IMR-90 (cell line): ENCODE measurements around the gene MB. TPM values are rescaled to one million over a fixed set of nuclear protein-coding genes. Genes with fewer than 3 reads are reported as not detected.

Experiments
- ATAC-seq: fragments of 200-7000 bp; cut with Tn5 transposase; 2 replicates; pipeline ENCODE4 v1.9.1; 2020; ENCODE audit warnings: low read depth, mild to moderate bottlenecking, moderate library complexity
- BruUV-seq: library from RNA; stranded (reverse); fragments of 400-500 nt; replicated peaks from 2 replicates; lab custom pipeline; 2021; lab: Mats Ljungman, UMichigan
- CTCF ChIA-PET: fragments of 300-600 bp; formaldehyde crosslinking; extraction: SDS; loops from one replicate; lab custom pipeline; 2021; ENCODE audit warnings: antibody characterized with exemption; lab: Yijun Ruan, JAX
- POLR2A ChIA-PET: fragments of 300-600 bp; sonication (Branson Sonifier 250); formaldehyde crosslinking; loops from one replicate; lab custom pipeline; 2022; ENCODE audit warnings: antibody characterized with exemption; ENCODE audit not compliant: unreplicated experiment; lab: Charles Lee
- DNase-seq: peaks from one replicate; pipeline ENCODE4 v3.0.0; 2013
- H2AFZ ChIP-seq: replicated peaks from 2 replicates; pipeline ENCODE3; 2013; ENCODE audit warnings: low read length, mild to moderate bottlenecking; ENCODE audit not compliant: poor library complexity
- H2AK5ac ChIP-seq: 2 replicates; pipeline ENCODE4 v1.6.1; 2013; ENCODE audit warnings: low read depth, low read length, inconsistent platforms
- H2AK9ac ChIP-seq: replicated peaks from 2 replicates; pipeline ENCODE3; 2013; ENCODE audit warnings: mild to moderate bottlenecking, low read depth, low read length, moderate library complexity; ENCODE audit not compliant: poor library complexity
- H2BK120ac ChIP-seq: 2 replicates; pipeline ENCODE4 v1.6.1; 2013; ENCODE audit warnings: low read depth, low read length, inconsistent platforms
- H2BK15ac ChIP-seq: 3 replicates; pipeline ENCODE4 v1.6.1; 2013; ENCODE audit warnings: low read depth, low read length, inconsistent platforms
- H2BK20ac ChIP-seq: 2 replicates; pipeline ENCODE4 v1.6.1; 2013; ENCODE audit warnings: low read depth, mild to moderate bottlenecking, inconsistent platforms, low read length, moderate library complexity
- H2BK5ac ChIP-seq: 2 replicates; pipeline ENCODE4 v1.6.1; 2013; ENCODE audit warnings: mild to moderate bottlenecking, low read depth, low read length, inconsistent platforms; ENCODE audit not compliant: poor library complexity, severe bottlenecking
- H3K14ac ChIP-seq: replicated peaks from 2 replicates; pipeline ENCODE4 v1.6.1; 2013; ENCODE audit warnings: low read depth, low read length, inconsistent platforms
- H3K18ac ChIP-seq: 2 replicates; pipeline ENCODE4 v1.6.1; 2013; ENCODE audit warnings: low read depth, low read length, control low read depth
- H3K23ac ChIP-seq: 2 replicates; pipeline ENCODE4 v1.6.1; 2013; ENCODE audit warnings: low read depth, low read length, inconsistent platforms
- H3K27ac ChIP-seq: 2 replicates; pipeline ENCODE4 v1.5.1; 2013; ENCODE audit warnings: mild to moderate bottlenecking, control low read depth, low read length; ENCODE audit not compliant: insufficient read depth
- H3K27me3 ChIP-seq: 2 replicates; pipeline ENCODE4 v1.6.1; 2013; ENCODE audit warnings: low read length; ENCODE audit not compliant: control insufficient read depth, insufficient read depth
- H3K36me3 ChIP-seq: 2 replicates; pipeline ENCODE4 v1.6.1; 2013; ENCODE audit warnings: low read length, mixed read lengths; ENCODE audit not compliant: control insufficient read depth, insufficient read depth
- H3K4ac ChIP-seq: 2 replicates; pipeline ENCODE4 v1.6.1; 2013; ENCODE audit warnings: low read depth, low read length, inconsistent platforms
- H3K4me1 ChIP-seq: 2 replicates; pipeline ENCODE4 v1.6.1; 2013; ENCODE audit warnings: low read length, mixed read lengths; ENCODE audit not compliant: control insufficient read depth, insufficient read depth
- H3K4me2 ChIP-seq: 2 replicates; pipeline ENCODE4 v1.6.1; 2013; ENCODE audit warnings: low read depth, mild to moderate bottlenecking, control low read depth, low read length, moderate library complexity
- H3K4me3 ChIP-seq: 2 replicates; pipeline ENCODE4 v1.5.1; 2013; ENCODE audit warnings: low read depth, mild to moderate bottlenecking, control low read depth, low read length, moderate library complexity; ENCODE audit not compliant: insufficient read depth
- H3K56ac ChIP-seq: 2 replicates; pipeline ENCODE4 v1.6.1; 2013; ENCODE audit warnings: low read length, inconsistent platforms; ENCODE audit not compliant: insufficient read depth; ENCODE audit errors: extremely low read depth
- H3K79me1 ChIP-seq, 2 experiments: 2 replicates each; pipeline ENCODE4 v1.6.1; 2013; ENCODE audit warnings: low read length in 2 of 2, inconsistent platforms in 1 of 2, low read depth in 1 of 2
- H3K9ac ChIP-seq: 2 replicates; pipeline ENCODE4 v1.6.1; 2013; ENCODE audit warnings: low read depth, low read length, control low read depth
- H3K9me1 ChIP-seq: 2 replicates; pipeline ENCODE4 v1.6.1; 2013; ENCODE audit warnings: low read length, inconsistent platforms; ENCODE audit not compliant: insufficient read depth
- H3K9me3 ChIP-seq: 2 replicates; pipeline ENCODE4 v1.6.1; 2013; ENCODE audit warnings: low read length; ENCODE audit not compliant: control insufficient read depth, insufficient read depth
- H4K20me1 ChIP-seq: 2 replicates; pipeline ENCODE4 v1.6.1; 2013; ENCODE audit warnings: low read length, inconsistent platforms; ENCODE audit not compliant: insufficient read depth
- H4K5ac ChIP-seq: 2 replicates; pipeline ENCODE4 v1.6.1; 2013; ENCODE audit warnings: mild to moderate bottlenecking, low read depth, low read length, control low read depth
- H4K8ac ChIP-seq, 2 experiments: 2 replicates each; pipeline ENCODE4 v1.6.1; 2013; ENCODE audit warnings: low read depth in 2 of 2, low read length in 2 of 2, control low read depth in 1 of 2, inconsistent platforms in 1 of 2
- H4K91ac ChIP-seq: 2 replicates; pipeline ENCODE4 v1.6.1; 2013; ENCODE audit warnings: low read depth, low read length, inconsistent platforms; ENCODE audit not compliant: insufficient read depth
- BHLHE40 ChIP-seq: fragments of 150-350 bp; IDR thresholded peaks from 2 replicates; pipeline ENCODE4 v1.6.1; 2016; ENCODE audit warnings: mild to moderate bottlenecking, low read depth, low read length
- CEBPB ChIP-seq: IDR thresholded peaks from 2 replicates; pipeline ENCODE4 v1.6.1; 2012; ENCODE audit warnings: low read depth, low read length, improper control_type of control experiment
- FOS ChIP-seq: fragments of 150-350 bp; IDR thresholded peaks from 2 replicates; pipeline ENCODE4 v1.6.1; 2016; ENCODE audit warnings: low read depth, low read length
- MAFK ChIP-seq: IDR thresholded peaks from 2 replicates; pipeline ENCODE4 v1.6.1; 2012; ENCODE audit warnings: low read depth, low read length, improper control_type of control experiment
- MAZ ChIP-seq: IDR thresholded peaks from 2 replicates; pipeline ENCODE4 v1.6.1; 2012; ENCODE audit warnings: low read depth, mild to moderate bottlenecking, low read length, improper control_type of control experiment, moderate library complexity, borderline replicate concordance
- MXI1 ChIP-seq: IDR thresholded peaks from 2 replicates; pipeline ENCODE4 v1.6.1; 2012; ENCODE audit warnings: low read depth, mild to moderate bottlenecking, low read length, moderate library complexity, borderline replicate concordance
- NFE2L2 ChIP-seq: fragments of 150-350 bp; IDR thresholded peaks from 2 replicates; pipeline ENCODE4 v1.6.1; 2016; ENCODE audit warnings: low read depth, mild to moderate bottlenecking, low read length
- POLR2A ChIP-seq: IDR thresholded peaks from 2 replicates; pipeline ENCODE4 v1.6.1; 2012; ENCODE audit warnings: mild to moderate bottlenecking, low read depth, low read length
- RAD21 ChIP-seq: IDR thresholded peaks from 2 replicates; pipeline ENCODE4 v1.6.1; 2012; ENCODE audit warnings: low read length, improper control_type of control experiment
- RCOR1 ChIP-seq: IDR thresholded peaks from 2 replicates; pipeline ENCODE4 v1.6.1; 2012; ENCODE audit warnings: mild to moderate bottlenecking, low read length, improper control_type of control experiment; ENCODE audit not compliant: insufficient replicate concordance
- RFX5 ChIP-seq: IDR thresholded peaks from 2 replicates; pipeline ENCODE4 v1.8.0; 2012; ENCODE audit warnings: low read depth, mild to moderate bottlenecking, low read length, moderate library complexity
- SMC3 ChIP-seq: fragments of 150-350 bp; IDR thresholded peaks from 2 replicates; pipeline ENCODE4 v1.6.1; 2016; ENCODE audit warnings: low read depth, mild to moderate bottlenecking, antibody characterized with exemption, low read length, moderate library complexity
- WGBS, 2 experiments: methylation state at CpG; one replicate each; pipeline versions ENCODE4 v1.1.5 to v1.1.7; 2013; ENCODE audit warnings: missing lambda C conversion rate in 2 of 2; ENCODE audit not compliant: insufficient read length in 1 of 2; ENCODE audit errors: extremely low coverage in 2 of 2; 5-methylcytosine and 5-hydroxymethylcytosine counted together
- dilution Hi-C: fragments of 300-500 bp; cut with HindIII; formaldehyde crosslinking; loops from one replicate; pipeline ENCODE4 v1.14.3; 2018; ENCODE audit warnings: low sequenced_read_pairs; ENCODE audit not compliant: unreplicated experiment
- in situ Hi-C: fragments of 300-500 bp; cut with MboI; formaldehyde crosslinking; loops from 3 replicates; pipeline ENCODE4 v1.14.3; 2019; ENCODE audit warnings: low sequenced_read_pairs, inconsistent platforms, mixed read lengths
- intact Hi-C: fragments of 100-400 bp; cut with micrococcal nuclease; formaldehyde crosslinking; loops from 2 replicates; pipeline ENCODE4 v1.10.0; 2022
- polyA plus RNA-seq, 3 experiments: library from polyadenylated mRNA; depleted of rRNA; stranded (reverse); fragments of >200 nt; gene quantifications; 2 replicates each; pipeline ENCODE4 v1.2.3, GENCODE V29; 2012; ENCODE audit warnings: low replicate concordance in 1 of 3
- total RNA-seq: library from RNA; depleted of rRNA; stranded (reverse); fragments of >200 nt; gene quantifications from 2 replicates; pipeline ENCODE4 v1.2.3, GENCODE V29; 2012
- TF ChIP-seq, protein P1 (sequence below): fragments of 150-350 bp; IDR thresholded peaks from 2 replicates; pipeline ENCODE4 v1.6.1; 2017; ENCODE audit warnings: mild to moderate bottlenecking, antibody characterized with exemption, low read length, low read depth
- TF ChIP-seq, protein P2 (sequence below): fragments of 150-350 bp; IDR thresholded peaks from 2 replicates; pipeline ENCODE4 v1.6.1; 2016; ENCODE audit warnings: low read depth, mild to moderate bottlenecking, low read length, moderate library complexity, borderline replicate concordance

The MB gene
- total and polyA plus RNA-seq, 2 of the 4 experiments (the other 2 are of a cell fraction): not detected

DNA sequence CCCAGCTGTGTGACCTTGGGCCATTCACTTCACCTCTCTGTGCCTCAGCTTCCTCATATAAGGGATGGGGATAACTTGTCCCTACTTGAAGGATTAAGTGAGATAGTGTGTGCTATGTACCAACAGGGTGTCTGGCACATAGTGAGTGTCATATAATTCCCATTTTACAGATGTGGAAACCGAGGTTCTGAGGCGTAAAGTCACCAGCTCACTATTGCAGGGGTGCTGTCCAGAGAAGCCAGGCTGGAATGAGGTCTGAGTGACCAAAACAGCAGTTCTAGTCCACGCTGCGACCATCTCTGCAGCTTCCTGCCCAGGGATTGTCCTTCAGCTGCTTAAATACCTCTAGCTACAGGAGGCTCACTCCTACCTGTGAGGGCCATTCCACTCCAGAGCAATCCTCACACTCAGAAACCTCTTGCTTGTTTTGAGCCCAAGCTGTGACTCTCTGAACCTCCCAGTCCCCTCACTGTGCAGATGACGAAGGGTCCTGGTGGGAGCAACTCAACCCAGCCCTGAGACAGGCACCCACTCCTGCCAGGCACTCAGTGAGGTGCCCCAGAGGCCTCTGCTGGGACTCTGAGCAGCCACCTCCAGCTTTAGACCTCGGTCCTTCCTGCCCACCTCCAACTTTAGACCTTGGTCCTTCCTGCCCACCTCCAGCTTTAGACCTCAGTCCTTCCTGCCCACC is 5.8 kb downstream of the MB start:
- 72% methylated on average over 3 of the region's 6 CpGs; no CpG with 5 or more reads in 1 of the 2 experiments for WGBS, 2 experiments
- no peaks in the 10 kb centered on the region for H3K9me3 ChIP-seq
- intact Hi-C loops: no loop called here
- H3K9me1 ChIP-seq: peaks cover 3% of the 10 kb centered on the region; the same call in 1 of the 2 replicates
- H3K14ac ChIP-seq: no peak overlapping the region
- no peak overlapping the region for H2AFZ ChIP-seq
- H4K20me1 ChIP-seq: no peaks in the 10 kb centered on the region
- no peak overlapping the region for H4K91ac ChIP-seq
- H3K56ac ChIP-seq: no peak overlapping the region
- H2AK9ac ChIP-seq: no peak overlapping the region
- DNase-seq (no peak), ATAC-seq (no peak)
- no peak overlapping the region for H3K23ac ChIP-seq
- H3K4ac ChIP-seq: no peak overlapping the region
- no TSS peak for BruUV-seq
- no peaks in the 10 kb centered on the region for H3K36me3 ChIP-seq
- H3K4me3 ChIP-seq: no peak overlapping the region
- no peak overlapping the region for H3K9ac ChIP-seq
- no peaks in the 10 kb centered on the region; the same call in 1 of the 2 replicates for H3K4me1 ChIP-seq
- H3K27me3 ChIP-seq: peaks cover 55% of the 10 kb centered on the region
- ChIA-PET POLR2A (no interaction called here), CTCF (no interaction called here)
- H2AK5ac ChIP-seq: no peak overlapping the region
- no peak overlapping the region for H3K27ac ChIP-seq
- H4K8ac ChIP-seq: no peak overlapping the region
- H2BK15ac ChIP-seq: no peak overlapping the region
- no peak overlapping the region for H2BK20ac ChIP-seq
- in situ Hi-C loops: no loop called here
- no peak overlapping the region for H2BK5ac ChIP-seq
- no peak overlapping the region for H4K5ac ChIP-seq
- TF ChIP-seq NFE2L2 (no peak), SMC3 (no peak), RAD21 (no peak), BHLHE40 (no peak), CEBPB (no peak), POLR2A (no peak), FOS (no peak), MAFK (no peak), RFX5 (no peak), MAZ (no peak), RCOR1 (no peak), MXI1 (no peak)
- TF ChIP-seq, protein P1, sequence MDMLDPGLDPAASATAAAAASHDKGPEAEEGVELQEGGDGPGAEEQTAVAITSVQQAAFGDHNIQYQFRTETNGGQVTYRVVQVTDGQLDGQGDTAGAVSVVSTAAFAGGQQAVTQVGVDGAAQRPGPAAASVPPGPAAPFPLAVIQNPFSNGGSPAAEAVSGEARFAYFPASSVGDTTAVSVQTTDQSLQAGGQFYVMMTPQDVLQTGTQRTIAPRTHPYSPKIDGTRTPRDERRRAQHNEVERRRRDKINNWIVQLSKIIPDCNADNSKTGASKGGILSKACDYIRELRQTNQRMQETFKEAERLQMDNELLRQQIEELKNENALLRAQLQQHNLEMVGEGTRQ: no peak
- TF ChIP-seq, protein P2, sequence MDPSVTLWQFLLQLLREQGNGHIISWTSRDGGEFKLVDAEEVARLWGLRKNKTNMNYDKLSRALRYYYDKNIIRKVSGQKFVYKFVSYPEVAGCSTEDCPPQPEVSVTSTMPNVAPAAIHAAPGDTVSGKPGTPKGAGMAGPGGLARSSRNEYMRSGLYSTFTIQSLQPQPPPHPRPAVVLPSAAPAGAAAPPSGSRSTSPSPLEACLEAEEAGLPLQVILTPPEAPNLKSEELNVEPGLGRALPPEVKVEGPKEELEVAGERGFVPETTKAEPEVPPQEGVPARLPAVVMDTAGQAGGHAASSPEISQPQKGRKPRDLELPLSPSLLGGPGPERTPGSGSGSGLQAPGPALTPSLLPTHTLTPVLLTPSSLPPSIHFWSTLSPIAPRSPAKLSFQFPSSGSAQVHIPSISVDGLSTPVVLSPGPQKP: no peak
- no peaks in the 10 kb centered on the region for H3K79me1 ChIP-seq
- dilution Hi-C loops: no loop called here
- H3K4me2 ChIP-seq: no peak overlapping the region
- no peak overlapping the region for H3K18ac ChIP-seq
- H2BK120ac ChIP-seq: no peak overlapping the region
